Neural progenitor cell (in vitro differentiated cells): Measurements from ENCODE around the gene OCIAD2.

Source experiments
- CTCF ChIP-seq: fragments of 200-600 bp; sonication (generic); IDR thresholded peaks from 2 replicates; pipeline ENCODE4 v1.5.1; 2017; ENCODE audit warnings: antibody characterized with exemption, mild to moderate bottlenecking
- EZH2 ChIP-seq: fragments of 200-600 bp; sonication (generic); IDR thresholded peaks from 2 replicates; pipeline ENCODE4 v1.6.1; 2017; ENCODE audit warnings: antibody characterized with exemption, mild to moderate bottlenecking, moderate library complexity
- EZH2phosphoT487 ChIP-seq: fragments of 200-600 bp; sonication (generic); IDR thresholded peaks from 2 replicates; pipeline ENCODE4 v1.6.1; 2017; ENCODE audit warnings: antibody characterized with exemption

- TF ChIP-seq CTCF (peak; percentile 12), EZH2 (no peak), EZH2phosphoT487 (no peak)
Measured at GRCh38 chr4:48896845-48897244, 9.7 kb downstream of the OCIAD2 start.
